Measurements from ENCODE around the gene TRAPPC10.
"Not testable (repeated sequence)": the region's sequence is repeated elsewhere in the genome, so short reads cannot be mapped to it uniquely, and the experiment has no call there.

TRAPPC10 gene

DNA sequence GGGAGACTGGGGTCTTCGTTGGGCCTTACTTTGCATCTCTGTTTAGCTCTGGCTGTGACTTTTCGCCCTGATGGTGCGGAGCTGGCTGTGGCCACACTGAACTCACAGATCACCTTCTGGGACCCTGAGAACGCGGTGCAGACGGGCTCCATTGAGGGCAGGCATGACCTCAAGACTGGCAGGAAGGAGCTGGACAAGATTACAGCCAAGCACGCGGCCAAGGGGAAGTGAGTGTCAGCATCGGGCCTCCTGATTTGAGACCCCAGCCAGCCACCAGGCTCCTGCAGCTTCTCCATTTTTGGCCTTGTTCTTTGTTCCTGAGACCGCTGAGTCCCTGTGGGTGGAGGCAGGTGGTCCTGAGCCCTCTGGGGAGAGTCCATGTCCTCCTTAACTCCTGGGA, 110.0 kb downstream of the TRAPPC10 start:
- DNase-seq: not testable (repeated sequence)

DNA sequence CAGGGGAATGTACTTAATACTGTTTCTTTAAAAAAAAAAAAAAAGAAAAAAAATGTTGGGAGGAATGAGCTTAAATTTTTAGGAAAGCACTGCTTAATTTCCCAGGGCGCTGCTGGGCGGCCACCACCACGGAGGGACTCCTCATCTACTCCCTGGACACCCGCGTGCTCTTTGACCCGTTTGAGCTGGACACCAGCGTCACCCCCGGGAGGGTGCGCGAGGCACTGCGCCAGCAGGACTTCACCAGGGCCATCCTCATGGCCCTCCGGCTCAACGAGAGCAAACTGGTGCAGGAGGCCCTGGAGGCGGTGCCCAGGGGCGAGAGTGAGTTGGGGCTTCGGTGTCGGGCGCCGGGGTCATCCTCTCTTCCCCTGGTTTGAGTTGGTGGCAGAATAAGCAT, 115.7 kb downstream of the TRAPPC10 start:
- DNase-seq: not testable (repeated sequence)

DNA sequence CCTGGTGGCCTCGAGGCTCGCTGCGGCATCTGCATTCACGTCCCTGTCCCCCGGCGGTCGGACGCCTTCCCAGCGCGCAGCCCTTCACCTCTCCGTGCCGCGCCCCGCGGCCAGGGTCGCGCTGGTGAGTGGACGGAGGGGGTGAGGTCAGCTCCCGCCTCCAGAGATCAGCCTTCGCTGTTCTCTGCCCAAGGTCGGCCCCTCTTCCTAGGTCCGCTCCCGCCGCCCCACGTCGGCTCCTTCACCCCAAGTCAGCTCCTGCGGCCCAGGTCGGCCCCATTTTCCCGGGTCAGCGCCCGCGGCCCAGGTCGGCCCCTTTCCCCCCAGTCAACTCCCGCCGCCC, 121.6 kb downstream of the TRAPPC10 start:
- not testable (repeated sequence) for DNase-seq

DNA sequence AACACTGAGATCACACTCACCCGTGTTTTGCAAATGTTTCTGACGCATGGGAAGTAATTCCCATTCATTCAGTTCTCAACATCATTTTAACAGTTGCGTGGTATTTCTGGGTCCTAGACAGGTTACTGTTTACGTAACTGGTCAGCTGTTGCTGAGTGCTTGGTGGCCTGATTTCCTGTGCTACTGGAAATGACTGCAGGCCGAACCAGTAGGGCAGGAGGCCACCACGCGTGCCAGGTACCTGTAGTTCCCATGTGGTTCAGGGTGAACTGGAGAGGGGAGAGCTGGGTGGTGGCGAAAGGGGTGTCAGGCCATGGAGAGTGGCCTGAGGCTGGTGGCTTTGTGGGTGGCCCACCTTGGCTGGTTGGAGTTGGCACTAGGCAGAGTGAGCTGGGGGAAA, 122.6 kb downstream of the TRAPPC10 start:
- DNase-seq: not testable (repeated sequence)

DNA sequence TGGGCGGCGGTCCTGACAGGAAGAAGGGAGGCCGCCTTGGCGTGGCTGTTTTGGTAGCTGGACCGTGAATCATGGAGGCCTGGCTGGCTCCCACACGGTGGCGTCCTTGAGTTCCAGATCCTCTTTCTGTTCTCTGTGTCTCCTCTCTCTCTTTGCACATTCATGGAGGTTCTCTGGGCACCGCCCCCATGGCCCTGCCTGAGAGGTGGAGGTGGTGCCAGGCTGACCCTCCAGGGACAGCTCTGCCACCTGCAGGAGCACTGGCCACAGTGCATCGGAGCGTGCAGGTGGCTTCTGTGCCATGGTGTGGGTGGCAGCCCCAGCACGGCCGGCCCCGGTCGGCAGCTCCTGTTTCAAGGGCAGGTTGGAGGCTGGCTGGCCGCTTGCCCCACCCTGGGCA, 125.9 kb downstream of the TRAPPC10 start:
- DNase-seq: not testable (repeated sequence)

DNA sequence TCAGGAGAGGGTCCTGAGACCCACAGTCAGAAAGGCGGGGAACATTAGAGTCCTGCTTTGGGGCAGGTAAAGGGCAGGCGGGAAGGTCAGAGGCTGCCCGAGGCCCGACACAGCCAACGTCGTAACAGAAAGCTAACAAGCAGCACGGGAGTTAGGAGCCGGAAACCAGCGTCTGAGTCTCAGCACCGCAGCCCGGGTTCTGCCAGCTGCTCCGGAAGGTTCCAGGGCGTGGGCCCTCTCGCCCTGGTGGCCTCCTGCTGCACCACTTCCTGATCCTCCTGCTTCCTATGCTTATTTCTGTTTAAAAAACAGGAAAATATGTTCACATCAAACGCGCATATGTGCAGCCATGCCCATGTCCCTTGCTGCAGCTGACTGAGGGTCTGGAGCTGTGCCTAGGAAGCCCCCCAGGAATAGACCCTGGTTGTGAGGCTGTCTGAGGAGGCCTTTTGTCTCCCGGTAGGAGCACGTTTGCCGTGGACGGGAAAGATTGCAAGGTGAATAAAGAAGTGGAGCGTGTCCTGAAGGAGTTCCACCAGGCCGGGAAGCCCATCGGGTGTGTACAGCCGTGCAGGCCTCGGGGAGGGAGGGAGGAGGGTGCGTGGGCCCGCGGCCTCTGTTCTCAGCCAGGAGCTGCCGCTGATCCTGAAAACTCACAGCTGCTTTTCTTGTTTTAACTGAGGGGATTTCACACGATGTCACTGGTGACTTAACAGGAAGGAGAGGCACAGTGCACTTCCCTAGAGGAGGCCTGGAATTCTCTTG, 127.9 kb downstream of the TRAPPC10 start:
- DNase-seq: not testable (repeated sequence)

DNA sequence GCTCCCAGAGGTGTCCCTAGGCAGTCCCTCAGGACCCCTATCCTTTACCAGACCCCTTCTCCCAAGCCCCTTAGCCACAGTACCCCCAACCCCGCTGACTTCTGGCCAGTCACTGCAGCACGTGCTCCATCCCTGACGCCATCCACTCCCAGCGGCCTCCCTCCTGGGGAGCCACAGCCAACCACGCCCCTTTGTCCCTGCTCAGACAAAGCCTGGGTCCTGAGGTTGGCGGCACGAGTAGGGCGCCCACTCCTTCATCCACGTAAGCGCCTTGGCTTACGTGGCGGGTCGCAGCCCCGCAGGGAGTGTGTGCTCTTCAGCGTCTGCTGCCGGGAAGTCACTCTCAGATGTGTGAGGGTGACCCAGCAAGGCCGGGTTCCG, 128.4 kb downstream of the TRAPPC10 start:
- DNase-seq: not testable (repeated sequence)

DNA sequence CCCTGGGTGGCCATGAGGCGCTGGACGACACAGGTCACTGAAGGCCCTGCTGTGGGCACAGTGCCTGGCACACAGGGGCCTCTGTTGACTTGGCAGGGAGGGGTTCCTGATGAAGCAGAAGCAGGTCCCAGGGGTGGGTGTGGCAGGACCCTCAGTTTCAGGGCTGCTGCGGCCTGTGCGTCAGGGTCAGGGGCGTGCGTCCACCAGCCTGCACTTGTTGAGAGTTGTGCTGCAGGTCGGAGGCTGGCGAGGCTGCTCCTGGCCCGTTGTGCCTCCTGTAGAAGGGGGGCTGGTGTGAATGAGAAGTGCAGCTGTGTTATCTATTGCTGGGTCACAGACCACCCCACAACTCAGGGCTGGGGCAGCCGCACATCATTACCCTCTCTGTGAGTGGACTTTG, 130.4 kb downstream of the TRAPPC10 start:
- DNase-seq: not testable (repeated sequence)

DNA sequence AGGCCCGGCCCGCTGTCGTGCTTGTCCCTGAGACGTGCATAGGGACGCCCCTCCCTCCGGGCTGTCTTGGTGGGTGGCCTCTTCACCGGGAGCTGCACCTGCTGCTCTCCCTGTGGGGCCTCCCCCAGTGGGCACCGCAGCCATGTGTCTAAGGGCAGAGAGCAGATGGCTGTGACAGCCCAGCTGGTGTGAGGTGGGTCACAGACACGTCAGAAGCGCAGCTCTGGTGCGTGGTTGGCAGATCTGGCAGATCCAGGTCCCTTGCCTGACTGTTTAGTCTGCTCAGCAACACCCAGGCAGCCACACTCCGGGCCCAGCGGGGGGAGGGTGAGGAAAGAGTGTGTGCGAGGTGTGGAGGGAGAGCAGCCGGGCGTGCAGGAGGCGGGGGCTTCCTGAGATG, 131.3 kb downstream of the TRAPPC10 start:
- DNase-seq: not testable (repeated sequence)

DNA sequence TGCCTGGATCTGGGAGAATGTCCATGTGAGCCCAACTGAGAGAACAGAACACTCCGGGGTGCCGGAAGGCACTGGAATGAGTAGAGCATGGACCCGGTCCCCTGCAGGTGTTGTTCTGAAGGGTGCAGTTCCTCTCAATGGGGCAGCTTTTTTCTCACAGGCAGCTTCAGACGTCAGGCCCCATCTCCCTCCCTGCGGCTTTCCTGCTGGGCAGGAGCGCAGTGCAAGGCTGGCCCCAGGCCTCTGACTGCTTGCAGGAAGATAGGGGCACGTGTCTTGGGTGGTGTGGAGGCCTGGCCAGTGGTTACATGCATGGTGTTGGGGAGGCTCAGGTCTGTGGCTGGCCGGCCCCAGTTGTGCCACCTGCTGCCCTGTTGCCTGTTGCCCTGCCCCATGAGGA, 131.9 kb downstream of the TRAPPC10 start:
- DNase-seq: not testable (repeated sequence)

DNA sequence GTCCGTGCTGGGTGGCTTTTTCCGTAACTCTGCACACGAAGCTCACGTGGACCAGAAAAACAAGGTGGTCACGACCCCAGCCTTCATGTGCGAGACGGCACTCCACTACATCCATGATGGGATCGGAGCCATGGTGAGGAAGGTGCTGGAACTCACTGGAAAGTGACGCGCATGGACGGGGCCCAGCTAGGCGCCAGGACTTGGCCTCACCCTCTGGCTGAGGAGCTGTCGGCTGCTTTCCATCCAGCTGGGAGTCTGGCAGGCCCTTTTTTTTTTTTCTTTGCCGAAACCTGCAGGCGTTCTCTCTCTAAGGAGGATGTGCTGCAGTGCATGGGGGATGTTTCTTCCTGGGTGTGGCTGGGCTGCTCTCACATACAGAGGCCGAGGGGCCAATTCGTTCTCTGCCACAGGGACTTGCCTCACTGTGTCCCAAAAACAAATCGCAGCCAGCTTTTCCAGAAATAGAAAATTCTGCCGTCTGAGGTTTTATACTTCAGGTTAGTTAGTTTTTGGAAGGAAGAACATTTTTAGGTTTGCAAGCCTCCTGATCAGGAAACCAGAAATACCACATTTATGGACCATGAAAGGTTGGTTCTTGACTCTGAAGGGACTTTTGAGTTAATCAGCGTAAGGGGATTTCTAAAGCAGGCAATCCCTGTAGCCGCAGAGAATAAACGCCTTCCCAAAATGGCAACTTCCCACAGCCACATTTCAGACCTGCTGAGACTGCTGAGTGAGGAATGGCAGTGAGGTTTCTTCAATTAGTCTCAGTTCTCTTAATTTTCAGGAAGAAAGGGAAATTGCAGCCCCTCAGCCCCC, 132.9 kb downstream of the TRAPPC10 start:
- not testable (repeated sequence) for DNase-seq

DNA sequence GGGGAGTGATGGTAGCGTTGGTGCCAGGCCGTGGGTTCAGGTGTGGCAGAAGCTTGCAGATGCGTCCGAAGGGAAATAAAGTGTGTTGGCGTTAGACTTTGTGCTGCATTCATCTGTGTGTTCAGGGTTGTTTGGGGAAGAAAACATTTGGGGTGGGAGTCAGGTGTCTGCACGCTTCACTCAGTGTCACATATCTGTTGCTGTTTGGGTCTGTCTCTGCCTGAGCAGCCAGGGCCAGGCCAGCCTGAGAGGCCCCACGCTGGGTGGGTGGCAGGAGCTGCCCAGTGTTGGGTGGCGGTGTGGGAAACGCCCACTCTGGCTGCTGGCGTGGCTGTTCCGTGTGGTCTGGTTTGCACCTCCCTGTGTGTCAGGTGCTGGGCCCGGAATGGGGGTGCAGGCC, 133.5 kb downstream of the TRAPPC10 start:
- DNase-seq: not testable (repeated sequence)

DNA sequence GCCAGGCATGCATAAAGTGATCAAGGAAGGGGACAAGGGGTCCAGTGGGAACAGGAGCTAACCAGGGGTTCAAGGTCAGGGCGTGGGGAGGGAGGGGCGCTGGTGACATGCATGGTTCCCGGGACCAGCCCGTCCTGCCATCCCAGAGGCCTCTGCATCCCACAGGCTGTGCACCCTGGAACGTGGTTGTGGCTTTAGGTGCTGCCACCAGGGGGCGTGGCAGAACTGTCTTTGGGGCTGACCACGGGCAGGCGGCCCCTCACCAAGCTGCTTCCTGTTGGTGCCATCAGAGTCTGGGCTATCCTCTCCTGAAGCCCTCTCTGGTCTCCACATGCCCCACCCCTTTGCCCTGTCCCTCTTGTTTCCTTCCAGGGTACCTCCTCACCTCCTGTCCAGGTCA, 135.0 kb downstream of the TRAPPC10 start:
- not testable (repeated sequence) for DNase-seq

DNA sequence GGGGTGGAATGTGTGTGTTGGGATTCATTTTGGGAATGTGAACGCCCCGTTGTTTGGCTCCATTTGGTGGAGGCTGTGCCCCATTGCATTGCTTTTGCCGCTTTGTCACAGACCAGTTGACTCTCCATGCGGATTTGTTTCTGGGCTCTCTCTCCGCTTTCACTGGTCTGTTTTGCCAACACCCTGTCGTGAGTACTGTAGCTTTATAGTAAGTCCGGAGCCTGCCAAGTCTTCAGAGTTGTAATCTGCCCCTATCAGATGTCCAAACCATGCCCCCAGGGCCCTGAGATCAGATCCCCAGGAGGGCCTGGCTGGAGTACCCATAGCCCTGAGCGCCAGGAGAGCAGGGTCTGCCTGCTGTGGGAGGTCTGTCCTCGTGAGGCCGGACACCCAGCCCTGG, 138.1 kb downstream of the TRAPPC10 start:
- not testable (repeated sequence) for DNase-seq

DNA sequence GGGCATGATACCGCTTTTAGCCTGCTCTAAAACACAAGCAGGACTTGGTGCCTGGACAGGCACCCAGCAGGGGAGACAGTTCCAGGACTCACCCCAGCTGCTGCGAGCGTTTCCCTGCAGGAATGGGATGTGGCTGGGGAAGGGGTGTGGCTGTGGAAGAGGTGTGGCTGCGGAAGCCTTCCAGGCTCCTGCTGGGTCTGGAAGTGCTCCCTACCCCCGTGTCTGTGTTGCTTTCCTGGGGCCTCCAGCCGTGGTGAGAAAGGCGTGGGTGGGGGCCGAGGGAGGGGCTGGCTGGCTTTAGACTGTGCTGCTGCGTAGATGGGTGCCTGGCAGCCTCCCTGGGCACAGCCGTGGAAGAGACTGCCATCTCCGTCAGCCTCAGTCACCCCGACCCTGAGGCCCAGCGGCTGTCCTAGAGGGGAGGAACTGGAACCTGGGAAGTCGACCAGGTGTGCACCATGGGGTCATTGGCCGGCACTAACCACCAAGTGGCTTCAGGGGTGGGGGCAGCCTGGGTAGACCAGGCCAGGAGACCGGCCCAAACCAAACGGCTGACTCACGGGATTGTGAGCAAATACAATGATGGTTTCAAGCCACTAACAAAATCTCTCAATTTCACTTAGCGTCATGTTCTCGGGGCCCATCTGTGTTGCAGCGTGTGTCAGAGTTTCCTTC, 141.2 kb downstream of the TRAPPC10 start:
- not testable (repeated sequence) for DNase-seq

DNA sequence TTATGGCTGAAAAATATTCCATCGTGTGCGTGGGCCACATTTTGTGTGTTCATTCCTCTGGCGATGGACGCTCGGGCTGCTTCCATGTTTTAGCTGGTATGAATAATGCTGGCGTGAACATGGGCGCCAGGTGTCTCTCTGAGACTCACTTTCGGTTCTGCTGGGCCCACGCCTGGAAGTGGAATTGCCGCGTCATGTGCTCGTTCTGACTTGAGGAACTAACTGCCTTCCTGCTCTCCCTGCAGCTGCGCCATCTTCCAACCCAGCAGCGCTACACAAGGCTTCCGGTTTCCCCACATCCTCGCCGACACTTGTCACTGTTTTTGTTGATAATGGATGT, 141.8 kb downstream of the TRAPPC10 start:
- not testable (repeated sequence) for DNase-seq

DNA sequence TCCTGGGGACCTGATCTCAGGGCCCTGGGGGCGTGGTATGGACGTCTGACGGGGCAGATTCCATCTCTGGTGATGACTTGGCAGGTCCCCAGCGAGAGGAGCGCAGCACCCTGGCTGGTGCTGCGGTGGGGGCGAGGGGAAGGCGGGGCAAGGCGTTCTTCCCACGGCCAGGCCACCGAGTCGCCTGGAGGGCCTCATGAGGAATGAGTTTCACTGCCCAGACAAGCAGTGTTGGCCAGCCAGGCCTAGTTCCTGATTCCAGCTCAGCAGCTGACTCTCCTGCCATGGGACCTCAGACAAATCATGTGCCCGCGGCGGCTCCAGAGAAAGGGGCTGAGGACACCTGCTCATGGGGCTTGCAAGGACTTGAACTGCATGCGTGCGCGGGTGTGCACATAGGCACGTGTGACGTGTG, 142.7 kb downstream of the TRAPPC10 start:
- DNase-seq: not testable (repeated sequence)

DNA sequence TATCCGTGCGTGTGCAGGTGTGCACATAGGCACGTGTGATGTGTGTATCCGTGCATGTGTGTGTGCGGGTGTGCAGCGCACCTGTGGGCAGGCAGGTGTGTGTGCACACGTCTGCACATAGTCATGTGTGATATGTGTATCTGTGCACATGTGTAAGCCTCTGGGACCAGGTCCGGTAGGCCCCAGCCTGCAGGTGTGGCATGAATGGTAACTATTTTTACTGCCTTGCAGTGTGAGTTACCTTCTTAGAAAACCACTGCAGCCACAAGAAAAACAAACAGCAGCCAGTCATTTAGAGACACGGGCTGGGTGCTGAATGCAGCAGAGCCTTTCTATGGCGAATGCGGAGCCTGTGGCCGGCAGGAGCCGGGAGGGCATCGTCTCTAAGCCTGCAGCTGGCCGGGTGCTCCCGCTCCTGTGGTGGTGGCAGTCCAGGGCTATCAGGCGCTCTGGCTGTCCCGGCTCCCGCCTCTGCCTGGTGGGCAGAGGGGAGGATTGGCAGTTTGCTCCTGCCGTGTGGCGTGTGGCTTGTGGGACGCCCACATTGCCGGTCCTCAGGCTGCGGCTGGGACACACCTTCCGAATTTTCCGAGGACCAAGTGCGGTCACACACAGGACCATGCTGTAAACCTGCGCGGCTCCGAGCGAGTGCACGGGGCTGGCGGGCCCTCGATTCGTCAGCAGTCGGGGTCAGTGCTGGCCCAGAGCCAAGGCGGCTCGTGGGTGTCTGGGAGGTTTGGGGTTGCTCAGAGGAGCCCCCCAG, 143.3 kb downstream of the TRAPPC10 start:
- not testable (repeated sequence) for DNase-seq

DNA sequence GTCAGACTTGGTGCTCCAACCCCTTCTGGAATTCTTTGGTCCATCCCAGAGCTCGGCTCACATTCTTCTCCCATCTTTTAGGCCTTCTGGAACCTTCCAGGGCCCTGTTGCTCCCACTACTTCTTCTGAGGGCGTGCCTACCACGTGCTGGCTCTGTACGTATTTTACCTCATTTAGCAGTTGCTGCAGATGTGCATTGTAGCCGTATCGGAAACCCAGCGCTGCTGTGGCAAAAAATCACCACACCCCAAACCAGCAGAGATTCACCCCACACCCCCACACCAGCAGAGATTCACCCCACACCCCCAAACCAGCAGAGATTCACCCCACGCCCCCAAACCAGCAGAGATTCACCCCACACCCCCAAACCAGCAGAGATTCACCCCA, 143.9 kb downstream of the TRAPPC10 start:
- DNase-seq: not testable (repeated sequence)

Data from erythroblast (primary cell).